ENCODE measurements around the gene HOXB4. TPM values are rescaled to one million over a fixed set of nuclear protein-coding genes. Genes with fewer than 3 reads are reported as not detected.

Gene HOXB4
- total RNA-seq, 1 experiment from 2014 or later, result 11.3 TPM

- no peaks in the 10 kb centered on the region for H4K20me1 ChIP-seq (ENCODE audit: insufficient read depth)
- no peaks in the 10 kb centered on the region for H3K36me3 ChIP-seq (ENCODE audit: control insufficient read depth in 1 of 2, insufficient read depth in 2 of 2, low read length in 2 of 2)
- no TSS peak for BruUV-seq (replicated peaks)
- 0 out of 2 replicates have a peak overlapping the region, but pooled peaks have one; percentile 69 for H3K4me2 ChIP-seq (ENCODE audit: low read length)
- no peaks in the 10 kb centered on the region for H3K9me3 ChIP-seq (ENCODE audit: control insufficient read depth in 1 of 2, insufficient read depth in 1 of 2, low read depth in 1 of 2, low read length in 2 of 2)
- H3K9ac ChIP-seq (ENCODE audit: low read length), result no peak overlapping the region
- intact Hi-C loops (cut with micrococcal nuclease), result no loop called here
- DNase-seq (ENCODE audit: low read depth, low spot score) (no peak), ATAC-seq (no peak)
- no peaks in the 10 kb centered on the region for H3K9me2 ChIP-seq (ENCODE audit: insufficient read depth)
- ChIA-PET CTCF (no interaction called here), POLR2A (no interaction called here), RAD21 (ENCODE audit: low non-redundant PET in 1 of 2, low total read pairs in 2 of 2, uncharacterized antibody in 2 of 2, unreplicated experiment in 2 of 2) (no interaction called here)
- no peak overlapping the region for H2AFZ ChIP-seq (ENCODE audit: low read depth, low read length, poor library complexity, severe bottlenecking)
- no peaks in the 10 kb centered on the region for H3K79me2 ChIP-seq (ENCODE audit: insufficient read depth, low read length)
- 0 out of 2 replicates have a peak overlapping the region, but pooled peaks have one; percentile 4 for H3K27ac ChIP-seq (ENCODE audit: low read depth, low read length)
- no peak overlapping the region for H3K4me3 ChIP-seq (replicated peaks in 1 of 2; ENCODE audit: low read depth in 1 of 2, low read length in 2 of 2)
- no peaks in the 10 kb centered on the region for H3K27me3 ChIP-seq (ENCODE audit: insufficient read depth, low read length)
- peaks cover 6 to 17% of the 10 kb centered on the region in 2 experiments for H3K4me1 ChIP-seq (ENCODE audit: control insufficient read depth in 1 of 2, insufficient read depth in 2 of 2, low read length in 2 of 2)
- TF ChIP-seq REST (IDR thresholded peaks at IDR 0.05; ENCODE audit: low read depth) (no peak), CBX3 (IDR thresholded peaks at IDR 0.05; ENCODE audit: low read depth) (no peak), FOSL1 (IDR thresholded peaks at IDR 0.05; ENCODE audit: low read depth) (no peak), RAD21 (IDR thresholded peaks at IDR 0.05; ENCODE audit: low read depth) (no peak), CEBPB (IDR thresholded peaks at IDR 0.05; ENCODE audit: low read depth) (no peak), SIN3A (IDR thresholded peaks at IDR 0.05; ENCODE audit: low read depth) (no peak), ZNF274 (IDR thresholded peaks at IDR 0.05; ENCODE audit: low read depth, low read length) (no peak), CTCF (IDR thresholded peaks at IDR 0.05 in 2 of 3, conservative IDR thresholded peaks at IDR 0.05 in 1 of 3; ENCODE audit: borderline replicate concordance in 1 of 3, insufficient read depth in 1 of 3, low read depth in 2 of 3, low read length in 2 of 3) (no peak), EZH2phosphoT487 (IDR thresholded peaks at IDR 0.05; ENCODE audit: borderline replicate concordance) (no peak), ELF1 (IDR thresholded peaks at IDR 0.05; ENCODE audit: borderline replicate concordance, low read depth) (no peak), ZBTB33 (IDR thresholded peaks at IDR 0.05; ENCODE audit: extremely low read depth, insufficient replicate concordance, low read length) (no peak), YY1 (IDR thresholded peaks at IDR 0.05; ENCODE audit: extremely low read depth, insufficient replicate concordance, low read depth, low read length) (no peak), MAX (IDR thresholded peaks at IDR 0.05) (no peak), JUND (IDR thresholded peaks at IDR 0.05) (no peak), ATF3 (IDR thresholded peaks at IDR 0.05) (no peak), POLR2AphosphoS5 (IDR thresholded peaks at IDR 0.05; ENCODE audit: low read depth, low read length) (no peak)
Measured at GRCh38 chr17:48542114-48542656, 36.0 kb downstream of the HOXB4 start.
